Activated T-cell treated with anti-CD3 and anti-CD28 coated beads, Interleukin-2, amount 50 U/mL, for 48 hours (primary cell): ENCODE measurements around the gene FER.

Experiments used
- DNase-seq, 2 experiments: peaks; one replicate each; pipeline ENCODE4 v3.0.0-alpha.2; 2020

The FER gene

DNA sequence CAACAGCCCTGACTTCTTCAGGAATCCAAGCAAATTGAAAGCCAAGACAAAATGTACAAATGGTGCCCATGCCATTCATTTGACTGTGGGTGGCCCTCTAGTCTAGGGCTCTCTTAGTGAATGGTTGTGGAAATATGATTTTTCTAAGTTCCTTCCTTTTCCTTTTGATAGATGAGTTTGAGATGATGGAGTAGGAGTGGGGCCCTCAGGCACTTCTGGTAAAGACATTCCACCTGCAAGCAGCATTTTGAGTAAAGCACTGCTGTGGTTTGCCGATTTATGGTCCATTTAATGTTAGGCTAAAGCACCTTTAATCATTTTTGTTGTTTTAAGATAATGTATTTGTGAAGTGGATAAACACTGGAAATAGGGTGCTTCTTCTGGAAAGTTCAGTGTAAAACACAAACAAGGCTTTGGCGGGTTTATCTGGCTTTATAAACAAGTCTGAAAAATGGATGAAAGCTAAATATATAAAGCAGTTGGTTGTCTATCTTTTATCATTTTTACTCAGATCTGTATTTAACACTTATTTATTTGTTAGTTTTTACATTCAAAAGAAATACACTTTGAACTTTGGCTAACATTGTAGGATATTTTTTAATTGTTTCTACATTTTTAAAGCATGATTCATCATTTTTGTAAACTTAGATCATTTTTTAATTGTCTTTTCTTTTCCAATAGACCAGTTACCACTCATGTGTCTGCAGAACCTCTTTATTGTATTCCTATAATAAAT lies 448.6 kb downstream of the FER start:
- no peak for DNase-seq

DNA sequence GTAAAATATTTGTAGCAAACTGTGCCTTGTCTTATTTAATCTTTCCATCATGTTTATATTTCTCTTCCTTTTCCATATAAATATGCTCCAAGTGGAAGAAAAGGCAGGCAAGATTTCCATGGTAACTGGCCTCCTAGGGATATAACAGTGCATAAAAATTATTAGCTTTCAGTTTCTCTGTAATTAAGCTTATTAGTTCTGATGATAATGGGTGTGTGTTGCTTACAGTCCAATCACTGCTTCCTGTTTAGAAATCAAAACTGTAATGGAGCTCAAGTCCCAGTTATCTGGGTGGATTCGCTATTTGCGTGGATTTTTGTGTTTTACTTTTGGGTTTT lies 449.1 kb downstream of the FER start:
- no peak for DNase-seq

DNA sequence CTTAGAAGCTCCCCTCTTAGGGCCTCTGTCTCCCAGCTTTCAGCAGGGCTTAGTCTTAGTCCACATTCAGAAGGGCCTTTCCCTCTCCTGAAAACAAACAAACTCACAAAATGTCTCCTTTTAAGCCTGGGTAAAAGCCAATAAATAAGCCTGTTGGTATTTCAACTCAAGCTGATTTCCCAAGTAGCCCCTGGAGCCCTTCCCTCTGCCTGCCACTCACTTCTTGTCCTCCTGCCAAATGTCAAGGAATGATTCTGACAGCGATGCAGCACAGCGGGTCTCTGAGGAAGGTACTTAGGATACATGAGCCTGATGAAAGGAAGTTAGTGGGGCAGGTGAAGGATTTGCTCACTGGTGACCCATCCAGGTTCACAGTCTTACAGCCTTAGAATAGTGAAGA lies 451.6 kb downstream of the FER start:
- no peak for DNase-seq

DNA sequence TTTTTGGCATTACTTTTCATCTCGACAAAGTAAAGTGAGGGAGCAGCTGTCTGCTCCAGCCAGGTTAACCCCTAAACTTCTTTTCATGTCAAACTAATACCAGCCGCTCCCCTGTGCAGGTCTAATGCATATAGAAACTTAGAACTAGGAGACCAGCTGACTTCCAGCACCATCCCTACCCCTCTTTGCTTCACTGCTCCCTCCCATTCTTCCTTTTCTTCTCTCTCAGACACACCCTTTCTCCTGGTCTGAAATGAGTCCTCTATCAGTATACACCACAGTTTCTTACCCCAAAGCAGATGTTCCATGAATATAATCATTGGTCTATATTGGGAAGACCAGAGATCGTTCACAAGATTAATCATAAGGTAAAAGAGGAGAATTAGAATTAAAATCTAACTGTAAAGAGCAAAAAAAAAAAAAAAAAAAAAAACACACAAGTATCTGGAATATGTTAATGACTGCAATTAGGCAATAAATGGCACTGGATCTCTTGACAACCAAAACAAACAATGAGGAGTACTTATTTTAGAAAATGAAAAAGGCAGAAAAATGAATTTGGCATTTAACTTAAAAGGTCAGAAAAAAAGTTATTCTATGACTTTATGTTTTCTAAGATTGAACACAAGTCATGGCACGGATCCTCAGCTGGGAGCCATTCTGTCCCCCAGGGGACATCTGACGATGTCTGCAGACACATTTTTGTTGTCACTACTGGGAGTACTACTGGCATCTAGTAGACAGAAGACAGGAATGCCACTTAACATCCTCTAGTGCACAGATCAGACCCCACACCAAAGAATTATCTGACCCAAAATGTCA lies 452.3 kb downstream of the FER start:
- no peak for DNase-seq

DNA sequence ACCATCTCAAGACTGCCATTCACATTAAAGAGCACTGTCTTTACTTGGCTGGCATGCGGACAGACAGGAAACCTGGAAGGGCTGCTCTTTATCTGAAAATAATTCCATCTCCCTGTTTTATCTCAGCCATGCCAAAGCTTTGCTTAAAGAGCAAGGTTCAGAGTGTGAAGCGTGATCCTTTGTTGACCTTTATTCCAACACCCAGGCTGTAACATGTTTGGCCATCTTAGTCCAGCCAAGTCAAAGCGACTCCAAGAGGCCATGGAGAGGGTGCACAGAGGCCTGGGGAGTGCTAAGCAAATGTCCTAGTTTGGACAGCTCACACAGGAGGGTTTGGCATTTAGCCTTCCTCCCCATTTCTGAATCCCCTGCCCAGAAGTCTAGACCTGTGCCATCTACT lies 467.3 kb downstream of the FER start:
- DNase-seq: no peak

DNA sequence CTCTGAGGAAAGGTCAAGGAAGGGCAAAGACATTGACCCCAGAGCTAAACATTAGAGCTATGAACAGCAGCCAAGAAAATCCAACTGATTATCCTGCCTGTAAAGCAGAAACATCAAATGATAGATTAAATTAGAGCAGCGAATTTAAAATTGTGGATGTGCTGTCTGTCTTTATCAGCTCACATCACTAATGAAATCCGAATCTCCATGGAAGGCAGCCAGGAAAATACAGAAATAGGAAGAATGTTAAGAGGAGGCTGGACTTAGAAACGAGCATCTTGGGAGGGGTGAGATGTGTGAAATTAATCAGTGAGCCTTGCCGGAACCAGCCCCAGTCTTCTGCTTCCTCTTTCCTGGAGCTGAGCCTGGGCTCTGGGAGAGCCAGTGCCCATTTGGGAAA lies 471.1 kb downstream of the FER start:
- DNase-seq: no peak

DNA sequence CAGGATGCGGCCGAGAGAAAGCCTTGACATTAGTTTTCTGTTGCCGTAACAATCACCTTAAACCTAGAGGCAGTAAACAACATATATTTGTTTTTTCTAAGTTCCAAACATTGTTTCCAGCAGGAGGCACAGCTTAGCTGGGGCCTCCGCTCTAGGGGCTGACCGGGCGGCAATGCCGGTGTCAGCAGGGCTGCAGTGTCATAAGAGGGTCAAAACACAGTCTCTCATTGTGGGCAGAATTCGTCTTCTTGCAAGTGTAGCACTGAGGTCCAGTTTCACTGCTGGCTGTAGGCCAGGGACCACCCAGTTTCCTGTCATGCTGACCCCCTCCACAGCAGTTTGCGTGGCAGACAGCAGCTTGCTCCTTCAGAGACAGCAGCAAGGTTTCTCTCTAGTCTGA lies 475.8 kb downstream of the FER start:
- DNase-seq: no peak

DNA sequence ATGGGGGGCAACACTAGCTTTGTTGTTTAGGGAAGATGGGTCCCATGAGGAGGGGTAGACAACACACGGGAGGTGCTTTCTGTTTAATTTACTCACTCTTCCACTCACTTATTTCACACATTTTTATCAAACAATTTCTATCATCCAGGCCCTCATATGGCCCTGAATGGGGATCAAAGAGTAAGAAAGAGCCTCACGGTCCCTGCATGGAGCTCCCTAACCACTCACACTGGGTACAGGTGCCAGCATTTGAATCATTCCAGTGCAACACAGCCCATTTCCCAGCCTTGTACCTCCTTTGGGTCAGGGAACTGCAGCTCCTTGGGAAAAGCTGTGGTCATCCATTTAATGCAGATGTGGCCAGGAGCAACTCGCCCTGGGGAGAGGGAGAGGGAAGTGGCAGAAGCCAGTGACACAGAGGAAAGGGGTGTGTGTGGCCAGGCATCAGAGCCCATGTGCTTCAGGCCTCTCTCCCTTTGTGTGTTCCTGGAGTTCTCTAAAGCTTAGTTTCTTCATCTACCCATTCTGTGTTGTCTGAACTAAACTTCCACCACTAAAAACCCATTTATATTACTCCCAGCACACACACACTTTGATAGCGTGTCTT lies 476.7 kb downstream of the FER start:
- no peak for DNase-seq

DNA sequence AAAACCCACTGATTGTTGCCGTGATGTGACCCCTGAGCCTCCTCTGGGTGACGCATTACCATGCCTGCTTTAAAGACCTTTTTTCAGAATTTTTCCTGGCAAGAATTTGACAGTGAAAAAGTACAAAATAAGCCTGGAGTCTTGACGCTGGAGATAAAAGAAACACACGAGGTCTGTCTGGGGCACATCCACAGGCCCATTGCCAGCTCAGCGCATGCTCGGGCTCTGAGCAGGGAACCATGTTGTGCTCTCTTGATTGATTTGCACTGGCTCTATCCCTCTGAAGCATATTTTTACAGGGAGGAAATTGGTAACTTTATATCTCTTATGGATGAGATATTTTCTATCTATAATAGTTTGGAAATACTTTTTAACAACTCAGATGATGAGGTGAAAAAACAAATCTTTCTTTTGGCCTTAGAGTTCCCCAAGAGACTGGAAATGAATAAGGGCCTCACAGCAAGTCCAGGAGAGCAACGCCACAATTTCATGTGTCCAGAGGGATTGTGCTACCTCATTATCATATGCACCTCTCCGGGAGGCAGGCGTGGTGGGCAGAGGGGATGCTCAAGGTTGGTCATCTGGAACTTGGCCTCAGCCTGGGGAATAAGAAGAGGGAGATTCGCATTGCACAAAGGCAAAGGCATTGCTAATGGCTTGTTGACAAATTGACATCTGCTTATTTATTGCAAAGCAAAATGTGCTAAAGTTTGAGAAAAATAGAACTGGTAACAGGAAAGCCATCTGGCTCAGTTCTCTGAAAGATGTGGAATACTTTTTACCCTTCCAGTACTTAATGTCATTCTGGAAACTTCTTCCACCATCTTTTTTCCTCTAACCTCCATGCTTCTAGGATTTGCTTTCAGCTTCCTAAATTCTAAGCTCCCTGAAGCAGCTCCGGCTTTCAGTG lies 478.3 kb downstream of the FER start:
- DNase-seq: no peak

DNA sequence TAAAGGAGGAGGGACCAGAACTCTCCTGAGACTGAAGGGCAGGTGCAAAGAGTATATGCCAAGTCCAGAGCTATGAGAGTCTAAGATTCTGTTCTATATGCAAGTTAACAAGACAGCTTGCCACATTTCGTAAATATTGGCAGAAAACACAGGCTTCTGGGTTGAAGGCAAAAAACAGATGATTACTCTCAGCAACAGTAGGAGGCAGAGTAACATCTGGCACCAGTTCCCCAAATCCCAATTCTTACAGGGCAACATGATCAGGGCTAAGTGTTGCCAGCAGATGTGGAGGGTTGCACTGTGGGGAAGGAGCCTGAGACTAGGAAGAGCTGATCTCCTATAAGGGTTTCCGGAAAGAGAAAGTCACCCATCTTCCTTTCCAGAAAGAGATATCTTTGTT lies 482.7 kb downstream of the FER start:
- no peak for DNase-seq

DNA sequence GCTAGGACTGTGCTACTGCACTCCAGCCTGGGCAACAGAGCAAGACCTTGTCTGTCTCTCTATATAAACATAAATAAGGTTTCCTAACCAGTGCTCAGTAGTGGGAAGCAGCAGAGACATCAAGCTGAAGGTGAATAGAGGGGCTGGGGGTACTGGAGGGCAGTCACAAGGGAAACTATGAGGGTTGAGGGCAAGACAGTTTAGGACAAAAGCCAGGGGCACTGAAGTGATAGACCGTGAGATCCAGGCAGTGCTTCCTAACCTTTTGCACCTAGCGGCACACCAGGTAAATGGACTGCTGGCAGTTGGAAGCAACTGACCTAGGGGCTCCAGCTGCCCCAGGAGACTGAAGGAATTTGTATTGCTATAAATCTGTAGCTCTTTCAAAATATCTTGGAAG lies 483.6 kb downstream of the FER start:
- no peak for DNase-seq

DNA sequence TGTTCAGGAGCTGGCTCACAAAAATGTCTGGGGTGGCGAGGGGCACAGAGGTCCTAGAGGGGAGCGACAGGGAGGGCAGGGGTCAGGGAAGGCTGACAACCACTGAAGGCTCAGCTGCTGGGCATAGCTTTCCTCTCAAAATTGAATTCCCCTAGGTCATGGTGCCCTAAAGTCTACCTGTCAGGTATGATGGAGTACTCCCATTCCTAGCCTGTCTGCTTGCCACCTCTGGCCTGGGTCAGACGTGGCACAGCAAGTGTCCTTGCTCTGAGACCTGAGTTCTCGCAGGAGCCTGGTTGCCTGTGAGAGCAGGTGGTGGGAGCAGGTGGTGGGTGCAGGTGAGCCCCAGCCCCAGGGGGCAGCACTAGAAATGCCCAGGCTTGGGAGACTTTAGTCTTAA lies 486.7 kb downstream of the FER start:
- no peak for DNase-seq

DNA sequence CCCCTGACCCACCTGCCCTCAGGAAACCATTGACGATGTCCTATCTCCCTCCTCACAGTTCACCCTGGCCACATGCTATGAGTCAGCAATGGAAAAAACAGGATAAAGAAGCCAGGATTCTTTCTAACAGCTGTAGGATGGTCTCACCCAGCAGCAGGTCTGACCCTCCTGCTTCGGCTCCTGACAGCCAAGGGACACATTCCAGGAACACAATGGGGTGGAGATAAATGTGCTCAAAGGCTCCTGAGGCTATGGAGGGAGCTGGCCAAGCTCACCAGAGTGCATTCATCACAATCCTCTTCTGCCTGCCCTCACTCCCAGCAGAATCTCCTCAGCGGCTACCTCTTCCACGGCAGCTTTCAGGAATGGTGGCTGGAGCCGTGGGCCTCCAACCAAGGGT lies 491.8 kb downstream of the FER start:
- DNase-seq: no peak

DNA sequence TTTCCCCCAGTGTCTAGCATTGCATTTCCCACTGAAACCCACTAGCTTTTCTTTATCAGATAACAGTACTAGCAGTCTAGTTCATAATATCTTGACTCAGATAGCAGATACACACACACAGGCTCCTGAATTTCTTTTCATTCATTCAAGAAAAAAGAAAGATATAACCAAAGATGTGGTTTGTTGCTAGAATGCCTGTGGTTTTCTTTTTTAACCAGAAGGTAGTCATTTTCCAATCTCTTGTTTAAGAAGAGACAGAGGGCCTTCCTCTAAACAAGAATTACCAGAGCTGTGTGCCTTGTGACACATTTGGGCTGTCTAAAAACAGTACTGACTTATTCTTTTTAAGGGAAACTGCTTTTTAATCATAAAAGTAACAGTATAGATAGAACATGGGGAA lies 494.8 kb downstream of the FER start:
- no peak for DNase-seq

DNA sequence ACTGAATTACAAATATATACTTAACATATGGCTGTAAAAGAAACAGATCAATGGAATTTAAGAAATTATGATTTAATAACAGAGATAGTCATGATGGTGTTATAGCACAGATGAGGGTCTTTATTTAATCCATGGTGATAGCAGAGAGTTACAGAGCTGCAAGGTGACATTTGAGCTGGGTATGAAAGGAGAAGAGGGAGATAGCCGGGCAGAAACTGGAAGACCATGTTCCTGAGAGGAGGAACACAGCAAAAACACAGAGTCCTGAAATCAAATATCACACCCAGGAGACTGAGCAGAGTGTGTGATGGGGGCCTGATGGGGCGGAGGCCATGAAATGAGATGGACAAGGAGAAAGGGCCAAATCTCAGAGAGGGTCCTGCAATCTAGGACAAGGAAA lies 498.7 kb downstream of the FER start:
- DNase-seq: no peak
